Prostate gland (tissue), 2 donors: Measurements from ENCODE around the gene ZNF142.

Source experiments
- POLR2A ChIP-seq: fragments of 450-650 bp; IDR thresholded peaks from one replicate; pipeline ENCODE4 v1.6.1; 2016; ENCODE audit warnings: antibody characterized with exemption, mild to moderate bottlenecking
- TF ChIP-seq, protein P1 (sequence below), 4 experiments: fragments of 200-600 bp in 2 of 4; fragments of 450-650 bp in 2 of 4; sonication (generic) in 2 of 4; IDR thresholded peaks; 1 replicate in 3 of 4; 2 replicates in 1 of 4; pipeline ENCODE4 v1.5.1; 2016 to 2019; ENCODE audit warnings: antibody characterized with exemption in 4 of 4, mild to moderate bottlenecking in 2 of 4, moderate library complexity in 2 of 4

DNA sequence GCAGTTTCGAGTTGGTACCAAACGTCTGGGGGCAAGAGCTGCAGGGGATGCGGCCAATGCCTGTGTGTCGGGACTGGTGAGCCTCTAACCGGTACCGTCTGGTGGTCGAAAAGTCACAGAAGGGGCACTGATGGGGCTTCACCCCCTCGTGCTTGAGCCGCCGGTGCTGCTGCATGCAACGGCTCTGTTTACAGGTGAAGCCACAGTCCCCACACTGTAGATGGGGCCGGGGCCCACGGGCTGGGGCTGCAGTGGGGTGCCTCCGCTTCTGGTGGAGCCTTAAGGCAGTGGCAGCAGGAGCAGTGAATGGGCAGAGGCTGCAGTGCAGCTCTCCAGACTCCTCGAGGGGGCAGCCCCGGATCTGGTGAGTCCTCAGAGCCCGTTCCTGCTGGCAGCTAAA is 16.6 kb downstream of the ZNF142 start:
- no peak for TF ChIP-seq POLR2A
- TF ChIP-seq, protein P1, sequence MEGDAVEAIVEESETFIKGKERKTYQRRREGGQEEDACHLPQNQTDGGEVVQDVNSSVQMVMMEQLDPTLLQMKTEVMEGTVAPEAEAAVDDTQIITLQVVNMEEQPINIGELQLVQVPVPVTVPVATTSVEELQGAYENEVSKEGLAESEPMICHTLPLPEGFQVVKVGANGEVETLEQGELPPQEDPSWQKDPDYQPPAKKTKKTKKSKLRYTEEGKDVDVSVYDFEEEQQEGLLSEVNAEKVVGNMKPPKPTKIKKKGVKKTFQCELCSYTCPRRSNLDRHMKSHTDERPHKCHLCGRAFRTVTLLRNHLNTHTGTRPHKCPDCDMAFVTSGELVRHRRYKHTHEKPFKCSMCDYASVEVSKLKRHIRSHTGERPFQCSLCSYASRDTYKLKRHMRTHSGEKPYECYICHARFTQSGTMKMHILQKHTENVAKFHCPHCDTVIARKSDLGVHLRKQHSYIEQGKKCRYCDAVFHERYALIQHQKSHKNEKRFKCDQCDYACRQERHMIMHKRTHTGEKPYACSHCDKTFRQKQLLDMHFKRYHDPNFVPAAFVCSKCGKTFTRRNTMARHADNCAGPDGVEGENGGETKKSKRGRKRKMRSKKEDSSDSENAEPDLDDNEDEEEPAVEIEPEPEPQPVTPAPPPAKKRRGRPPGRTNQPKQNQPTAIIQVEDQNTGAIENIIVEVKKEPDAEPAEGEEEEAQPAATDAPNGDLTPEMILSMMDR (IDR thresholded peaks at IDR 0.05) = no peak
